Thymus (tissue), 11 donors: Measurements from ENCODE around the gene PIP4K2C. TPM values are rescaled to one million over a fixed set of nuclear protein-coding genes. Genes with fewer than 3 reads are reported as not detected.
"Not testable (repeated sequence)": the region's sequence is repeated elsewhere in the genome, so short reads cannot be mapped to it uniquely, and the experiment has no call there.

ENCODE experiments used
- DNase-seq, 9 donors: peaks; one replicate each; pipeline ENCODE4 v3.0.0-alpha.2; 2013; ENCODE audit warnings: low spot score in 9 of 9, low read depth in 6 of 9, missing footprints in 1 of 9
- H3K27ac ChIP-seq, 2 donors: one replicate each; pipeline ENCODE4 v1.5.1; 2013; ENCODE audit warnings: control low read depth in 1 of 2, low read depth in 1 of 2, low read length in 1 of 2, mild to moderate bottlenecking in 1 of 2, moderate library complexity in 1 of 2
- H3K27me3 ChIP-seq, 2 donors: one replicate each; pipeline ENCODE4 v1.5.1; 2013; ENCODE audit warnings: low read length in 1 of 2; ENCODE audit not compliant: control insufficient read depth in 2 of 2, insufficient read depth in 1 of 2
- H3K36me3 ChIP-seq, 2 donors: one replicate each; pipeline ENCODE4 v1.5.1; 2013; ENCODE audit warnings: low read length in 1 of 2, mild to moderate bottlenecking in 1 of 2, moderate library complexity in 1 of 2; ENCODE audit not compliant: control insufficient read depth in 2 of 2, insufficient read depth in 2 of 2
- H3K4me1 ChIP-seq, 2 donors: one replicate each; pipeline ENCODE4 v1.5.1; 2013; ENCODE audit warnings: low read length in 2 of 2; ENCODE audit not compliant: control insufficient read depth in 2 of 2, insufficient read depth in 2 of 2
- H3K4me3 ChIP-seq, 2 donors: one replicate each; pipeline ENCODE4 v1.5.1; 2013; ENCODE audit warnings: low read length in 2 of 2, control low read depth in 1 of 2, mild to moderate bottlenecking in 1 of 2
- H3K9me3 ChIP-seq, 2 donors: one replicate each; pipeline ENCODE4 v1.5.1; 2013; ENCODE audit warnings: low read length in 1 of 2, mild to moderate bottlenecking in 1 of 2; ENCODE audit not compliant: control insufficient read depth in 2 of 2, insufficient read depth in 1 of 2
- WGBS: extraction: QIAGEN DNeasy Blood & Tissue Kit; methylation state at CpG from one replicate; pipeline ENCODE4 v1.1.7; 2013; 5-methylcytosine and 5-hydroxymethylcytosine counted together
- polyA plus RNA-seq: library from polyadenylated mRNA; stranded (reverse); fragments of 200-250 nt; gene quantifications from one replicate; pipeline ENCODE4 v1.2.3, GENCODE V29; 2013
- total RNA-seq: library from RNA; stranded (reverse); fragments of 120-200 nt; gene quantifications from one replicate; pipeline ENCODE4 v1.2.4, GENCODE V29; 2013
- donor health status: healthy.

Gene PIP4K2C
- total and polyA plus RNA-seq, 2 donors = 8.5 to 14.4 TPM

GRCh38 chr12:57569858-57570257, 21.1 kb upstream of the PIP4K2C start:
- Histone ChIP-seq H3K4me1 (no peaks in the 10 kb centered on the region), H3K27ac (no peak overlapping the region), H3K36me3 (no peaks in the 10 kb centered on the region), H3K4me3 (no peak overlapping the region), H3K9me3 (no peaks in the 10 kb centered on the region), H3K27me3 (peaks cover 0 to 27% of the 10 kb centered on the region in 2 donors)
- DNase-seq = no peak
- WGBS = 95% methylated on average over 18 of the region's 18 CpGs

GRCh38 chr12:57570438-57570837, 20.6 kb upstream of the PIP4K2C start:
- H3K4me3 ChIP-seq, H3K27ac ChIP-seq, H3K9me3 ChIP-seq, DNase-seq, H3K36me3 ChIP-seq, H3K4me1 ChIP-seq: not testable (repeated sequence)
- peaks cover 0 to 31% of the 10 kb centered on the region in 2 donors for H3K27me3 ChIP-seq
- 94% methylated on average over 13 of the region's 13 CpGs for WGBS

GRCh38 chr12:57571926-57572762, 18.8 kb upstream of the PIP4K2C start:
- H3K9me3 ChIP-seq = no peaks in the 10 kb centered on the region
- no peaks in the 10 kb centered on the region for H3K4me1 ChIP-seq
- no peak overlapping the region for H3K4me3 ChIP-seq
- no peaks in the 10 kb centered on the region for H3K36me3 ChIP-seq
- no peak for DNase-seq
- H3K27me3 ChIP-seq = peaks cover 0 to 43% of the 10 kb centered on the region in 2 donors
- H3K27ac ChIP-seq = no peak overlapping the region
- WGBS = 94% methylated on average over 12 of the region's 12 CpGs

- Histone ChIP-seq H3K4me3 (no peak overlapping the region), H3K9me3 (no peaks in the 10 kb centered on the region), H3K27ac (no peak overlapping the region), H3K4me1 (no peaks in the 10 kb centered on the region), H3K27me3 (peaks cover 0 to 50% of the 10 kb centered on the region in 2 donors), H3K36me3 (no peaks in the 10 kb centered on the region)
- DNase-seq = no peak
- WGBS = 91% methylated on average over 10 of the region's 10 CpGs
Measured at GRCh38 chr12:57574795-57575194, 16.2 kb upstream of the PIP4K2C start.

GRCh38 chr12:57575771-57576612, 15.0 kb upstream of the PIP4K2C start:
- H3K4me1 ChIP-seq = no peaks in the 10 kb centered on the region
- no peaks in the 10 kb centered on the region for H3K36me3 ChIP-seq
- H3K4me3 ChIP-seq = no peak overlapping the region
- H3K9me3 ChIP-seq = no peaks in the 10 kb centered on the region
- peaks cover 0 to 58% of the 10 kb centered on the region in 2 donors for H3K27me3 ChIP-seq
- no peak for DNase-seq
- H3K27ac ChIP-seq = no peak overlapping the region
- 95% methylated on average over 12 of the region's 12 CpGs for WGBS

GRCh38 chr12:57576613-57577160, 14.3 kb upstream of the PIP4K2C start:
- H3K36me3 ChIP-seq = no peaks in the 10 kb centered on the region

GRCh38 chr12:57577981-57578758, 12.8 kb upstream of the PIP4K2C start:
- no peak for DNase-seq

More at GRCh38 chr12:57576613-57577160, 14.3 kb upstream of the PIP4K2C start:
- peaks cover 0 to 60% of the 10 kb centered on the region in 2 donors for H3K27me3 ChIP-seq
- no peak overlapping the region for H3K4me3 ChIP-seq
- 94% methylated on average over 9 of the region's 9 CpGs for WGBS
- no peak overlapping the region for H3K27ac ChIP-seq
- no peaks in the 10 kb centered on the region for H3K4me1 ChIP-seq
- H3K9me3 ChIP-seq = no peaks in the 10 kb centered on the region
- no peak for DNase-seq

GRCh38 chr12:57579011-57579410, 12.0 kb upstream of the PIP4K2C start:
- H3K27me3 ChIP-seq = peaks cover 0 to 74% of the 10 kb centered on the region in 2 donors
- no peak overlapping the region for H3K27ac ChIP-seq
- no peaks in the 10 kb centered on the region for H3K4me1 ChIP-seq
- no peak overlapping the region for H3K4me3 ChIP-seq
- no peaks in the 10 kb centered on the region for H3K9me3 ChIP-seq
- 96% methylated on average over 2 of the region's 2 CpGs for WGBS
- DNase-seq = no peak
- H3K36me3 ChIP-seq = no peaks in the 10 kb centered on the region

More at GRCh38 chr12:57577981-57578758, 12.8 kb upstream of the PIP4K2C start:
- 96% methylated on average over 12 of the region's 12 CpGs for WGBS
- H3K36me3 ChIP-seq = no peaks in the 10 kb centered on the region
- H3K9me3 ChIP-seq = no peaks in the 10 kb centered on the region
- no peak overlapping the region for H3K4me3 ChIP-seq
- H3K4me1 ChIP-seq = no peaks in the 10 kb centered on the region
- H3K27me3 ChIP-seq = peaks cover 0 to 67% of the 10 kb centered on the region in 2 donors
- no peak overlapping the region for H3K27ac ChIP-seq
